Duodenal mucosa (tissue), 2 donors: ENCODE results near the gene OR5K2.

Source experiments
- H3K27ac ChIP-seq: one replicate; pipeline ENCODE4 v1.7.0; 2013; ENCODE audit warnings: low read depth, low read length
- H3K27me3 ChIP-seq, 2 donors: one replicate each; pipeline ENCODE4 v1.7.0; 2013; ENCODE audit warnings: low read length in 2 of 2, control low read depth in 1 of 2; ENCODE audit not compliant: insufficient read depth in 2 of 2, control insufficient read depth in 1 of 2
- H3K36me3 ChIP-seq, 2 donors: one replicate each; pipeline ENCODE4 v1.7.0; 2013; ENCODE audit warnings: low read length in 2 of 2, control low read depth in 1 of 2; ENCODE audit not compliant: insufficient read depth in 2 of 2, control insufficient read depth in 1 of 2
- H3K4me1 ChIP-seq, 2 donors: one replicate each; pipeline ENCODE4 v1.7.0; 2013; ENCODE audit warnings: low read length in 2 of 2, control low read depth in 1 of 2; ENCODE audit not compliant: insufficient read depth in 2 of 2, control insufficient read depth in 1 of 2
- H3K4me3 ChIP-seq, 2 donors: one replicate each; pipeline ENCODE4 v1.7.0; 2013; ENCODE audit warnings: low read length in 2 of 2, low read depth in 1 of 2
- H3K9ac ChIP-seq, 2 donors: one replicate each; pipeline ENCODE4 v1.7.0; 2013; ENCODE audit warnings: low read length in 2 of 2, low read depth in 1 of 2
- H3K9me3 ChIP-seq, 2 donors: one replicate each; pipeline ENCODE4 v1.7.0; 2013; ENCODE audit warnings: low read length in 2 of 2, control low read depth in 1 of 2; ENCODE audit not compliant: control insufficient read depth in 1 of 2

The OR5K2 gene

DNA sequence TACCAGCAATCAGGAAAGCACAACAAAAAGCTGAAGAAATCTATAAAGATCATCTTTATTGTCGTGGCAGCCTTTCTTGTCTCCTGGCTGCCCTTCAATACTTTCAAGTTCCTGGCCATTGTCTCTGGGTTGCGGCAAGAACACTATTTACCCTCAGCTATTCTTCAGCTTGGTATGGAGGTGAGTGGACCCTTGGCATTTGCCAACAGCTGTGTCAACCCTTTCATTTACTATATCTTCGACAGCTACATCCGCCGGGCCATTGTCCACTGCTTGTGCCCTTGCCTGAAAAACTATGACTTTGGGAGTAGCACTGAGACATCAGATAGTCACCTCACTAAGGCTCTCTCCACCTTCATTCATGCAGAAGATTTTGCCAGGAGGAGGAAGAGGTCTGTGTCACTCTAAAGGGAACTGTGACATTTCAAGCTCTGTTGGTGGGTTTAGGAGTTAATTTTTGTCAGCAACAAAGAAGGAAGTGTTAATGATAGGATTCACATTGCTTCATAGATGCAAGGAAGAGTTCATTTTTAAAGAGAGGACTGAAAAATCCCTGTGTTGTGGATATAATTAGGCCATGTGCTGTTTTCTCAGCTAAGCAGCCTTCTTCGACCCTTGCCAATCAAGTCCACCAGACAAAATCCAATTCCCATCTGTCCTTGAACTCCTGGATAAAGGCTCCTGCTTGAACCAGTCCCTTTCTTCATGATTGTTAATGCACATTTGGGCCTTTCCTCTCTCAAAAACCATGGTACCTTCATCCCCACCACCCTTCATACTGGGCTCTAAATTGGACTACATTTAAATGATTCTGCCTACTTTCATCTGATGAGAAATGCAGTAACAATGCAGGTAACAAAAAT lies 35.5 kb downstream of the OR5K2 start:
- Histone ChIP-seq H3K9ac (peak overlapping the region; percentile 3 to 22), H3K9me3 (no peaks in the 10 kb centered on the region), H3K4me1 (peaks cover 0 to 4% of the 10 kb centered on the region in 2 donors), H3K36me3 (no peaks in the 10 kb centered on the region), H3K27me3 (no peaks in the 10 kb centered on the region), H3K4me3 (peak overlapping the region in 1 of 2 donors; percentile 23), H3K27ac (no peak overlapping the region)

DNA sequence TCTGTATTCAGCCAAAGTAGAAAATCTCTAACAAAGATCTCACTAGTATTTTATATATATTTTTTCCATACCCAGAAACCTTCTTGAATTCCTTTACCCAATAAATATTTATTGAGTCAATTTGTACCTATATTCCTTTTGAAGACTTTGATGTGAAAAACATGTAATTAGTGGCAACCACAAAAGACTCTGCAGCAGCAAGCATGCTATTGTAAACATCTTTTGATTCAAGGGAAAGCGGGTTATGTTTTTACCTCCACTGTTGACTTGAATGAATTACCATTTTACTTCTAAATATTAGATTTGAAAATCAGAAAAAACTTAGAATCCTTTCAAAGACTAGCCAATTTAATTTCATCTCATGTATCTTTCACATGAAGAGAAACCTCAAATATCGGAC lies 36.7 kb downstream of the OR5K2 start:
- Histone ChIP-seq H3K4me1 (peaks cover 0 to under 1% of the 10 kb centered on the region in 2 donors), H3K9me3 (no peaks in the 10 kb centered on the region), H3K27me3 (no peaks in the 10 kb centered on the region), H3K36me3 (no peaks in the 10 kb centered on the region), H3K9ac (no peak overlapping the region), H3K4me3 (peak overlapping the region in 1 of 2 donors; percentile 2), H3K27ac (no peak overlapping the region)

DNA sequence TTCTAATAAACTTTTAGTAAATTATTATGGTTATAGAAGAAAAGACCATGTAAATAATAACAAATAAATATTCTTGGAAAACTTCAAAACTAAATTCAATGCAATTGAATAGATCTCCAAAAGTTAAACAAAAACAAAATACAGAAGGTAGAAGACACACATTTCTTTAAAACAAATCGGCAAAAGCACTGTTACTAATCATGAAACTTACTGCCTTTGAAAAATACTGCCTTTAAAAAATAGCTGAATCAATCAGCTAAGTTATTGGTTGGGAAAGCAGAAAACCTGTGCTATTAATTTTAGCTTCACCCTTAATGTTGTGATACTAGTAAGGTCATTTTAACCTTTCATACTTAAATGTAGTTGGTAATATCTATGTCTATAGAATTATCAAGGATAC lies 37.3 kb downstream of the OR5K2 start:
- Histone ChIP-seq H3K27ac (no peak overlapping the region), H3K4me3 (no peak overlapping the region), H3K9ac (no peak overlapping the region), H3K27me3 (no peaks in the 10 kb centered on the region), H3K9me3 (no peaks in the 10 kb centered on the region), H3K36me3 (no peaks in the 10 kb centered on the region), H3K4me1 (no peaks in the 10 kb centered on the region)

DNA sequence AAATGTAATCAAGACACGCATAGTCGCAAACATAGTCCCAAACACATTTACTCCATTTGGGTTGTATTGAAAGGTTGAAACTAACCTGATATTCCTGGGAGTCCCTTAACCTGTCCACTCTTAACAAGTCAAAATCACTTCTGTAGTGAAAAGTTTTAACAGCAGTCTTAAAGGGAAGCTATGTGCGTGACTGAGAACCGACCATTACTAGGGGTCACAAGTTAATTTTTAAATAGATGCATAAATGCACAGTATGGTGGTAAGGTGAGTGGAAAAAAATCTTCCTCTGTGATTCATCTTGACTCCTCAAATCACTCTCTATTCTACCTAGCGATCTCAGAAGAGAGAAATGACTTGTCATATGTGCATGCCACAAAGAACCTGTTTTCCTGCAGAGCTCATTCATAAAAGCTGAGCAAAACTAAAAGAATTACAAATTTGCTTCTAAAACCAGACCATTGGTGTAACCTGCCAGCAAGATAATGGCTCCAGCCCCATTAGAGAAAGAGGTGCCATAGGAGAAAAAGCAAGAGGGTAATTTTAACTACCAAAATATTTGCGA lies 39.1 kb downstream of the OR5K2 start:
- Histone ChIP-seq H3K4me1 (peaks cover 0 to 3% of the 10 kb centered on the region in 2 donors), H3K27ac (no peak overlapping the region), H3K27me3 (no peaks in the 10 kb centered on the region), H3K36me3 (no peaks in the 10 kb centered on the region), H3K9ac (no peak overlapping the region), H3K9me3 (no peaks in the 10 kb centered on the region), H3K4me3 (no peak overlapping the region)

DNA sequence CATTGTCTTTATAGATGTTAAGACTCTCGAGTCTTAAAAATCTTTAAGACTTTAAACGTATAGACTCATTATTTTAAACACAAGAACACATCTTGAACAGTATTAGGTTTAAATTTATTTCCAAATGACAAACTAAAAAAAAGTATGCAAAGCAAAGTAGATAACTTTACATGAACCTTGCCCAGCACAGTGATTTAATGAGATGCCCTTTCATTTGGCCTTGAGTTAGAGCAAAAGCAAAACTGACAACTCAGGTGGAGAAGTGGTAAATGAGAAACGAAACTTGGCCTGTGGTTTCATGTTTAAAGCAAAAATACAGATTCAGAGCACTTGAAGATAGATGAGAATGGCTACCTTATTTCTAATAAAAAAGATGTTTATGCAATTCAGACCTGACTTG lies 42.9 kb downstream of the OR5K2 start:
- H3K36me3 ChIP-seq = no peaks in the 10 kb centered on the region
- no peak overlapping the region for H3K4me3 ChIP-seq
- no peak overlapping the region for H3K27ac ChIP-seq
- H3K4me1 ChIP-seq = peaks cover 0 to 7% of the 10 kb centered on the region in 2 donors
- no peaks in the 10 kb centered on the region for H3K27me3 ChIP-seq
- H3K9ac ChIP-seq = no peak overlapping the region
- no peaks in the 10 kb centered on the region for H3K9me3 ChIP-seq

DNA sequence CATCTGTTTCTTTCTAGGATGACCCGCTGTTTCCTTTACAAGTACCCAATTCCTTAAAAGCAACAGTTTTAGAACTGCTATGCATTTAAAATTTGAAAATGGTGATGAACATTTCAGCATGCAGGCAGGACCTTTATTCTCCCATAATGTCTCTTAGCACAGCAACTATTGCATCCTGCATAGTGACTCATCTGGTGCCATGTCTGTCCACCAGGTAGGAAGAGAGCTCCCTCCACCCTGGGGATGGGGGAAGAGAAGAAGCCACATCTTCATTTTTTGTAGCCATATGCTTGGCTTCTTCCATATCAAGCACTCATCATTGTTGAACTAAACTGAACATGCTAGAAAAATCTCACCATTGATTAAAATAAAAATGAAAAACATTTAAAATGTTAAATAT lies 44.2 kb downstream of the OR5K2 start:
- Histone ChIP-seq H3K36me3 (no peaks in the 10 kb centered on the region), H3K4me3 (no peak overlapping the region)

DNA sequence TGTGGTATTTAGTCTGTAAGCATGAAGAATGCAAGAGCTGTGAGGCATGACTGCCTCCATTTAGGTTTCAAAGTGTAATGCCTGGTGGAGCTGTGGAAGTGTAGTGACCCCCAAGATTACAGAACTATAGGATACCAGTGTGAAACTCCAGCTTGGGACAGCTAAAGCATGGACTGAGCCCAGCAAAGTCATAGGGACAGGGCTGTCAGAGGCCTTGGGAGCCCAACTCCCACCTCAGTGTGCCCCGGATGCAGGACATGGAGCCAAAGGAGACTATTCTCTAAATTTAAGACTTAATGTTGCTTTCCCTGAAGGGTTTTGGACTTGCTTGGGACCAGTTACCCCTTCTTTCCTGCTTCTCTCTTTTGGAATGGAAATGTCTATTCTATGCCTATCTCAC lies 45.1 kb downstream of the OR5K2 start:
- no peak overlapping the region for H3K4me3 ChIP-seq
- H3K4me1 ChIP-seq = peaks cover 0 to 7% of the 10 kb centered on the region in 2 donors
- no peaks in the 10 kb centered on the region for H3K27me3 ChIP-seq
- no peak overlapping the region for H3K9ac ChIP-seq
- H3K27ac ChIP-seq = no peak overlapping the region
- H3K36me3 ChIP-seq = no peaks in the 10 kb centered on the region
- no peaks in the 10 kb centered on the region for H3K9me3 ChIP-seq

More for the DNA sequence above, 44.2 kb downstream of the OR5K2 start:
- Histone ChIP-seq H3K27ac (no peak overlapping the region), H3K4me1 (peaks cover 0 to 7% of the 10 kb centered on the region in 2 donors), H3K27me3 (no peaks in the 10 kb centered on the region), H3K9me3 (no peaks in the 10 kb centered on the region), H3K9ac (no peak overlapping the region)

DNA sequence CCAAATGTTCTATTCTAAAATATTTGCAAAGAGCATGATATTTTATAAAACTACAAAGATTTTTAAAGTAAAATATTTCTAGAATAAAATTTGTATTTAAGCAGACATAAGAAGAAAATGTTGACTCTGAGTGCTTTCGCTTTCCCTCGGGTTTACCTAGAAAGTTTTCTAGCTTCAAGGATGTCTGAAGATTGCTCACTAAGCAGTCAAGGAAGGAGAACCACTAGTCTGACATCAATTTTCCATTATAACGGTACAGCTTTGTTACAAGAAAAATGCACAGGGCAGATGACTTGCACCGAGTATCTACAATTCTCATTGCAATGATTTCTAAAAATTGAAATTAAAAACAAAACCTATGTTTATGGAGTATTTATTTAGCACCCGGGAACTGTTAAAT lies 48.5 kb downstream of the OR5K2 start:
- Histone ChIP-seq H3K36me3 (no peaks in the 10 kb centered on the region), H3K4me1 (peaks cover 3 to 7% of the 10 kb centered on the region in 2 donors), H3K9me3 (no peaks in the 10 kb centered on the region), H3K27me3 (no peaks in the 10 kb centered on the region), H3K9ac (no peak overlapping the region), H3K27ac (no peak overlapping the region), H3K4me3 (no peak overlapping the region)
